Prostate gland (tissue), 2 donors: ENCODE measurements around the gene NFIX. TPM values are rescaled to one million over a fixed set of nuclear protein-coding genes. Genes with fewer than 3 reads are reported as not detected.

Source experiments
- DNase-seq: peaks from one replicate; pipeline ENCODE4 v3.0.0-alpha.2; 2019; ENCODE audit warnings: low spot score
- H3K27ac ChIP-seq, 2 donors: fragments of 200-600 bp; sonication (generic); 2 replicates each; pipeline ENCODE4 v1.5.1; 2017 to 2019
- H3K27me3 ChIP-seq: fragments of 200-600 bp; sonication (generic); replicated peaks from 2 replicates; pipeline ENCODE4 v1.5.1; 2019; ENCODE audit not compliant: insufficient read depth
- H3K36me3 ChIP-seq, 2 donors: fragments of 200-600 bp; sonication (generic); 1 replicate in 1 of 2; 2 replicates in 1 of 2; pipeline versions ENCODE4 v1.5.1 to v1.8.1; 2017 to 2019
- H3K4me1 ChIP-seq: fragments of 200-600 bp; sonication (generic); replicated peaks from 2 replicates; pipeline ENCODE4 v1.5.1; 2019
- H3K4me3 ChIP-seq, 2 donors: fragments of 200-600 bp; sonication (generic); 2 replicates each; pipeline ENCODE4 v1.5.1; 2017 to 2019
- H3K9me3 ChIP-seq: fragments of 200-600 bp; sonication (generic); 2 replicates; pipeline ENCODE4 v1.5.1; 2017
- POLR2A ChIP-seq: fragments of 450-650 bp; IDR thresholded peaks from one replicate; pipeline ENCODE4 v1.6.1; 2016; ENCODE audit warnings: antibody characterized with exemption, mild to moderate bottlenecking
- POLR2AphosphoS5 ChIP-seq: sonication (generic); formaldehyde crosslinking; IDR thresholded peaks from one replicate; pipeline ENCODE4 v1.6.1; 2017; ENCODE audit warnings: antibody characterized with exemption
- WGBS: methylation state at CpG from one replicate; pipeline ENCODE4 v1.1.5; 2018; 5-methylcytosine and 5-hydroxymethylcytosine counted together
- intact Hi-C: fragments of 100-400 bp; cut with DNase I; formaldehyde crosslinking; loops from one replicate; pipeline ENCODE4 v1.14.2; 2022
- total RNA-seq, 2 donors: library from RNA; depleted of rRNA; stranded (reverse); fragments of >200 nt; gene quantifications; one replicate each; pipeline ENCODE4 v1.1.0, GENCODE V29; 2016
- TF ChIP-seq, protein P1 (sequence below), 4 experiments: fragments of 200-600 bp in 2 of 4; fragments of 450-650 bp in 2 of 4; sonication (generic) in 2 of 4; IDR thresholded peaks; 1 replicate in 3 of 4; 2 replicates in 1 of 4; pipeline ENCODE4 v1.5.1; 2016 to 2019; ENCODE audit warnings: antibody characterized with exemption in 4 of 4, mild to moderate bottlenecking in 2 of 4, moderate library complexity in 2 of 4

Gene NFIX
- total RNA-seq, 2 donors from 2014 or later, result 185 to 286 TPM

DNA sequence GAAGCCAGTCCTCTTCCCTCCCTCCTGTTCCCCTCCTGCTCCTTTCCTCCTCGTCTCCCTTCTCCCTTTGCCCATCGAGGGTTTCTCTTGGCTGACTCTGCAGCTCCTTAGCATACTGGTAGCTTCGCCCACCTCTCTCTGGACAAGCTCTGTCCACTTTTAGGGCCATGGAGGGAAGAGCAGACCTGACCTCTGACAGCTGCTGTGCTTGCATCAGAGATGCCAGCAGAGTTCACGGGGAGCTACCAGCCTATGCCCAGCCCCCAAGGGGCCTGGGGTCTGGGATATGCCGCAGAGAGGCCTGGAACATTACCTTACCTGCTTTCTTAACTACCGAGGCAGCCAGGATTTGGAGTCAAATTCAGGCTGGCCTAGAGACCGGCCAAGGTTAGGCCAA is 87.7 kb downstream of the NFIX start:
- Histone ChIP-seq H3K4me3 (no peak overlapping the region), H3K4me1 (peaks cover 14% of the 10 kb centered on the region), H3K36me3 (peaks cover 0 to 3% of the 10 kb centered on the region in 2 donors), H3K9me3 (no peaks in the 10 kb centered on the region), H3K27me3 (no peaks in the 10 kb centered on the region), H3K27ac (peak overlapping the region; percentile 5 to 53)
- TF ChIP-seq, protein P1, sequence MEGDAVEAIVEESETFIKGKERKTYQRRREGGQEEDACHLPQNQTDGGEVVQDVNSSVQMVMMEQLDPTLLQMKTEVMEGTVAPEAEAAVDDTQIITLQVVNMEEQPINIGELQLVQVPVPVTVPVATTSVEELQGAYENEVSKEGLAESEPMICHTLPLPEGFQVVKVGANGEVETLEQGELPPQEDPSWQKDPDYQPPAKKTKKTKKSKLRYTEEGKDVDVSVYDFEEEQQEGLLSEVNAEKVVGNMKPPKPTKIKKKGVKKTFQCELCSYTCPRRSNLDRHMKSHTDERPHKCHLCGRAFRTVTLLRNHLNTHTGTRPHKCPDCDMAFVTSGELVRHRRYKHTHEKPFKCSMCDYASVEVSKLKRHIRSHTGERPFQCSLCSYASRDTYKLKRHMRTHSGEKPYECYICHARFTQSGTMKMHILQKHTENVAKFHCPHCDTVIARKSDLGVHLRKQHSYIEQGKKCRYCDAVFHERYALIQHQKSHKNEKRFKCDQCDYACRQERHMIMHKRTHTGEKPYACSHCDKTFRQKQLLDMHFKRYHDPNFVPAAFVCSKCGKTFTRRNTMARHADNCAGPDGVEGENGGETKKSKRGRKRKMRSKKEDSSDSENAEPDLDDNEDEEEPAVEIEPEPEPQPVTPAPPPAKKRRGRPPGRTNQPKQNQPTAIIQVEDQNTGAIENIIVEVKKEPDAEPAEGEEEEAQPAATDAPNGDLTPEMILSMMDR (IDR thresholded peaks at IDR 0.05), result no peak
- no peak for TF ChIP-seq POLR2AphosphoS5
- TF ChIP-seq POLR2A, result no peak
- intact Hi-C loops, result no loop called here
- DNase-seq, result no peak
- WGBS, result 65% methylated on average over 7 of the region's 7 CpGs

DNA sequence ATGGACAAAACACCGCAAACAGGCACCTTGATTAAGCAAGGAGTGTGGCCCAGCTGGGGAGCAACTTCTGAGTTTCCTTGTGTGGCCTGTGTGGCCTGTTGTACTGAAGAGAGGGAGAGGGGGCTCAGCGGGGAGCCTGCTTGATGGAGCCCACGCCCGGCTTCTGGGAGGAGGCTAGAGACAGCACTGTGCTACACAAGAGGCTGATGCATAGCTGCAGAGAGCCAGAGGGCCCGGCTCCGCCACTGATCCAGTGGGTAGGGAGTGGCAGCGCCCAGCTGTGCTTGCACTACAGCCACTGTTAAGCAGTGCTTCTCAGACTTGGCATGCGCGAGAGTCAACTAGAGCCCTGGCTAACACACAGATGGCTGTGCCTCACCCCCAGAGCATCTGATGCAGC is 88.4 kb downstream of the NFIX start:
- H3K27ac ChIP-seq, result peak overlapping the region in 1 of 2 donors; percentile 53
- intact Hi-C loops, result no loop called here
- 83% methylated on average over 8 of the region's 9 CpGs for WGBS
- no peaks in the 10 kb centered on the region for H3K9me3 ChIP-seq
- H3K4me1 ChIP-seq, result peaks cover 8% of the 10 kb centered on the region
- no peaks in the 10 kb centered on the region for H3K27me3 ChIP-seq
- TF ChIP-seq POLR2A (no peak), POLR2AphosphoS5 (no peak)
- TF ChIP-seq, protein P1 (IDR thresholded peaks at IDR 0.05), result no peak
- DNase-seq, result no peak
- peaks cover 0 to 3% of the 10 kb centered on the region in 2 donors for H3K36me3 ChIP-seq
- no peak overlapping the region for H3K4me3 ChIP-seq

DNA sequence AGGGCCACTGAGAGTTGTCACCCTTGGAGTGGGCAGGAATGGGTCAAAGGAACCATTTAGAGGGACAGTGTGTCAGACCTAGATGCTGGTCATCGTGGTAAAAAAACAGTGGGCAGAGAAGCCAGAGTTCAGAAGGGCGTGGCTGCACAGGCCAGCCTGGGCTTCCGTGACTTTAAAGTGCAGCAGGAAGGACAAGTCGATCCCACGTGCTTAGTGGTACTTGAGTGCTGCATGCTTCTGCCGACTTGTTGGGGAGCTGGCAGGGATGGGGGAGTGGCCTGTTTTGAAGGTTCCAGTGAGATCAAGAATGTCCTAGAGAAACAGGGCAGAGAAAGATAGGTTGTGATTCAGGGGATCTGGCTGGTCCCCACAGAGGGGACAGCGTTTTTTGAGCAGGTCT is 90.4 kb downstream of the NFIX start:
- Histone ChIP-seq H3K9me3 (no peaks in the 10 kb centered on the region), H3K4me3 (no peak overlapping the region), H3K27me3 (no peaks in the 10 kb centered on the region), H3K4me1 (peaks cover 2% of the 10 kb centered on the region), H3K36me3 (peaks cover 0 to 3% of the 10 kb centered on the region in 2 donors), H3K27ac (peak overlapping the region; percentile 14 to 22)
- intact Hi-C loops, result no loop called here
- DNase-seq, result no peak
- 36% methylated on average over 7 of the region's 7 CpGs for WGBS
- TF ChIP-seq, protein P1 (IDR thresholded peaks at IDR 0.05), result no peak
- TF ChIP-seq POLR2AphosphoS5, result peak; percentile 5

DNA sequence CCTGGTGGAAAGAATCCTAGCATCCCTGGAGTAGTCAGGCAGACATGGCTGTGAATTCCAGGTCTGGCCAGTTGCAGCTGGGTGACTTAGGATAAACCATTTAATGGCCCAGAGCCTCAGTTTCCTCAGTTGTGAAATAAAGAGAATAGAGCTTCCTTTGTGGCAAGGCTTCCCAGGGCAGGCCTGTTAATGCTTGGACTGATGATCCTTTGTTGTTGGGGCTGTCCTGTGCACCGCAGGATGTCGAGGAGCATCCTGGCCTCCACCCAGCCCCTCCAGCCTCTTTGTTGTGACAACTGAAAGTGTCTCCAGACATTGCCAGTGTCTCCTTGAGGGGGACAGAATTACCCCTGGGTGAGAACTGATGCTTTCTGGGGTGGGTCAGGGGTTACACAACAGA is 91.1 kb downstream of the NFIX start:
- DNase-seq, result no peak
- H3K4me1 ChIP-seq, result peaks cover 5% of the 10 kb centered on the region
- 60% methylated on average over 2 of the region's 2 CpGs for WGBS
- intact Hi-C loops, result no loop called here
- H3K36me3 ChIP-seq, result peaks cover 0 to 3% of the 10 kb centered on the region in 2 donors
- no peaks in the 10 kb centered on the region for H3K27me3 ChIP-seq
- H3K9me3 ChIP-seq, result no peaks in the 10 kb centered on the region
- peak overlapping the region; percentile 14 to 22 for H3K27ac ChIP-seq
- H3K4me3 ChIP-seq, result no peak overlapping the region
- no peak for TF ChIP-seq POLR2A
- TF ChIP-seq POLR2AphosphoS5, result no peak
- TF ChIP-seq, protein P1 (IDR thresholded peaks at IDR 0.05), result no peak

DNA sequence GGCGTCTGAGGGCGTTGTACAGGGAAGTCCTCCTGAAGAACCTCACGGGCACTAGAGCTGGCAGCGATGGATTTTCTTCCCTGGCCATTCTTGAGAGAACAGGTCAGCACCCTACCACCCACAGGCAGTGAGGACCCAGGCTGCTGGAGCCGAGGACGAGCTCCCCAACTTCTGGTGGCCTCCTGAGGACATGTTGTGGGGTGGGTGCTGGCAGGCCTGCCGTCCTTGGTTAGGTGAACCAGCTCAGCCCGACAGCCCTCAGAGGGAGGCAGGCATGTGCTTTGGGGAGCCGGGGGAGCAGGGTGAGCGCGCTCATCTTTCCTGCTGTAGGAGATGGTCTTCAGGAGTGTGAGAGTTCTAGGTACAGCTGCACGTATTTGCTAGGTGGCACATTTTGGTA is 92.0 kb downstream of the NFIX start:
- peaks cover 5% of the 10 kb centered on the region for H3K4me1 ChIP-seq
- TF ChIP-seq, protein P1 (IDR thresholded peaks at IDR 0.05), result no peak
- TF ChIP-seq POLR2A (no peak), POLR2AphosphoS5 (no peak)
- DNase-seq, result no peak
- no peaks in the 10 kb centered on the region for H3K27me3 ChIP-seq
- no peak overlapping the region for H3K4me3 ChIP-seq
- H3K36me3 ChIP-seq, result peaks cover 0 to 3% of the 10 kb centered on the region in 2 donors
- H3K9me3 ChIP-seq, result no peaks in the 10 kb centered on the region
- peak overlapping the region; percentile 3 to 79 for H3K27ac ChIP-seq
- 70% methylated on average over 12 of the region's 12 CpGs for WGBS
- intact Hi-C loops, result no loop called here
